Measurements from ENCODE around the gene PAX3.

Gene PAX3

GRCh38 chr2:222305516-222306392 lies 7.0 kb upstream of the PAX3 start:
- H3K9me3 ChIP-seq, result no peaks in the 10 kb centered on the region
- intact Hi-C loops (cut with DNase I; ENCODE audit: low total_unique reads), result no loop called here
- no peaks in the 10 kb centered on the region for H3K36me3 ChIP-seq
- peak overlapping the region; percentile 45 to 62 for H3K4me3 ChIP-seq
- TF ChIP-seq CTCF (IDR thresholded peaks at IDR 0.05), result no peak
- no peak overlapping the region for H3K27ac ChIP-seq
- peaks cover 0 to 50% (median 37%) of the 10 kb centered on the region in 4 donors for H3K4me1 ChIP-seq
- no peak for DNase-seq
- peaks cover 0 to 98% of the 10 kb centered on the region in 2 donors for H3K27me3 ChIP-seq

GRCh38 chr2:222304737-222305515 lies 6.1 kb upstream of the PAX3 start:
- H3K27me3 ChIP-seq, result peaks cover 0 to 98% of the 10 kb centered on the region in 2 donors
- no peak overlapping the region for H3K27ac ChIP-seq
- TF ChIP-seq CTCF (IDR thresholded peaks at IDR 0.05), result no peak
- intact Hi-C loops (cut with DNase I; ENCODE audit: low total_unique reads), result no loop called here
- H3K4me1 ChIP-seq, result peaks cover 0 to 55% (median 38%) of the 10 kb centered on the region in 4 donors
- H3K36me3 ChIP-seq, result no peaks in the 10 kb centered on the region
- no peak for DNase-seq
- H3K9me3 ChIP-seq, result no peaks in the 10 kb centered on the region
- H3K4me3 ChIP-seq, result peak overlapping the region; percentile 45 to 62

GRCh38 chr2:222303828-222304736 lies 5.3 kb upstream of the PAX3 start:
- Histone ChIP-seq H3K9me3 (no peaks in the 10 kb centered on the region), H3K4me1 (peaks cover 0 to 63% (median 38%) of the 10 kb centered on the region in 4 donors), H3K27me3 (peaks cover 0 to 96% of the 10 kb centered on the region in 2 donors), H3K36me3 (no peaks in the 10 kb centered on the region), H3K4me3 (peak overlapping the region in 1 of 2 donors; percentile 45), H3K27ac (no peak overlapping the region)
- DNase-seq, result no peak
- no peak for TF ChIP-seq CTCF (IDR thresholded peaks at IDR 0.05)
- intact Hi-C loops (cut with DNase I; ENCODE audit: low total_unique reads), result no loop called here

- H3K4me1 ChIP-seq, result peaks cover 0 to 72% (median 42%) of the 10 kb centered on the region in 4 donors
- no peak for DNase-seq
- H3K4me3 ChIP-seq, result no peak overlapping the region
- H3K27me3 ChIP-seq, result peaks cover 0 to 97% of the 10 kb centered on the region in 2 donors
- H3K27ac ChIP-seq, result no peak overlapping the region
- intact Hi-C loops (cut with DNase I; ENCODE audit: low total_unique reads), result no loop called here
- no peak for TF ChIP-seq CTCF (IDR thresholded peaks at IDR 0.05)
- H3K36me3 ChIP-seq, result no peaks in the 10 kb centered on the region
- H3K9me3 ChIP-seq, result no peaks in the 10 kb centered on the region
Measured at GRCh38 chr2:222303045-222303827, 4.4 kb upstream of the PAX3 start.

All from tibial artery (tissue), 4 donors.